ENCODE measurements around the gene FOXP1. TPM values are rescaled to one million over a fixed set of nuclear protein-coding genes. Genes with fewer than 3 reads are reported as not detected.

FOXP1 gene
- total RNA-seq, 1 donor from 2014 or later, result 195 TPM

DNA sequence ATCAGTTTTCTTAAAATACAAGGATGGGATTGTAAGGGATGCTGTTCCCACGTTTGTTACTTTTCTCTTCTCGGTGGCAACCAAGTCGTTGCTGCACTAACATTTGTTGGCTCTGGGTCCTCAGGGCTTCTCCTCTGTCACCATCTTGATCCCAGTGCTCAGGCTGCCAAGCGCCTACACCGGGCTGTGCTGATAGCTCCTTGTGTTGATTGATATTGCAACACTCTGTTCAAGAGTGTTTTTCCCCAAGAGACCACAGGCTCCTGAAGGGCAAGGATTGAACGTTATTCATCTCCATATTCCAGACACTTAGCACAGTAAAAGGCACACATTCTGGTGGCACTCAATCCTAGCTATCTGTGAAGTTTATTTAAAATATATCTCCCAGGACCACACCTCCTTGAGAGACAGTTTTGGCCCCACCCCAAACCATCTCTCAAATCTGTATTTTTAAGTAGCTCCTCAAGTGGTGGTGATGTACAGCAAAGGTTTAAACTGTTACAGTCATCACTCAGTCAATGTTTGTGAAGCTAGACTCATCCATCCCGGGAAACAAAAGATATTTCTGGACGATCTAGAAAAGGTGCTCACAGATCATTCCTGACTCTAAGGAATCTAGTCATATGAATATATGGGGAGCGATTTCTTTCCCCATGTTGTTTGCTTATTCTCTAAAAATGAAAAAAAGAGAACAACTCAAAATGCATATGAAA lies 38.5 kb upstream of the FOXP1 start:
- Mint-ChIP-seq H3K27me3 (ENCODE audit: unreplicated experiment) (peaks cover 10% of the 10 kb centered on the region), H3K36me3 (ENCODE audit: unreplicated experiment) (peaks cover 1% of the 10 kb centered on the region), H3K9me3 (ENCODE audit: unreplicated experiment) (peaks cover 3% of the 10 kb centered on the region), H3K27ac (ENCODE audit: unreplicated experiment) (no peak overlapping the region), H3K4me3 (ENCODE audit: unreplicated experiment) (no peak overlapping the region), H3K4me1 (ENCODE audit: unreplicated experiment) (no peaks in the 10 kb centered on the region)
- DNase-seq (ENCODE audit: extremely low spot score, unreplicated experiment), result no peak
- TF ChIP-seq, protein P1, sequence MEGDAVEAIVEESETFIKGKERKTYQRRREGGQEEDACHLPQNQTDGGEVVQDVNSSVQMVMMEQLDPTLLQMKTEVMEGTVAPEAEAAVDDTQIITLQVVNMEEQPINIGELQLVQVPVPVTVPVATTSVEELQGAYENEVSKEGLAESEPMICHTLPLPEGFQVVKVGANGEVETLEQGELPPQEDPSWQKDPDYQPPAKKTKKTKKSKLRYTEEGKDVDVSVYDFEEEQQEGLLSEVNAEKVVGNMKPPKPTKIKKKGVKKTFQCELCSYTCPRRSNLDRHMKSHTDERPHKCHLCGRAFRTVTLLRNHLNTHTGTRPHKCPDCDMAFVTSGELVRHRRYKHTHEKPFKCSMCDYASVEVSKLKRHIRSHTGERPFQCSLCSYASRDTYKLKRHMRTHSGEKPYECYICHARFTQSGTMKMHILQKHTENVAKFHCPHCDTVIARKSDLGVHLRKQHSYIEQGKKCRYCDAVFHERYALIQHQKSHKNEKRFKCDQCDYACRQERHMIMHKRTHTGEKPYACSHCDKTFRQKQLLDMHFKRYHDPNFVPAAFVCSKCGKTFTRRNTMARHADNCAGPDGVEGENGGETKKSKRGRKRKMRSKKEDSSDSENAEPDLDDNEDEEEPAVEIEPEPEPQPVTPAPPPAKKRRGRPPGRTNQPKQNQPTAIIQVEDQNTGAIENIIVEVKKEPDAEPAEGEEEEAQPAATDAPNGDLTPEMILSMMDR (IDR thresholded peaks at IDR 0.05), result no peak

DNA sequence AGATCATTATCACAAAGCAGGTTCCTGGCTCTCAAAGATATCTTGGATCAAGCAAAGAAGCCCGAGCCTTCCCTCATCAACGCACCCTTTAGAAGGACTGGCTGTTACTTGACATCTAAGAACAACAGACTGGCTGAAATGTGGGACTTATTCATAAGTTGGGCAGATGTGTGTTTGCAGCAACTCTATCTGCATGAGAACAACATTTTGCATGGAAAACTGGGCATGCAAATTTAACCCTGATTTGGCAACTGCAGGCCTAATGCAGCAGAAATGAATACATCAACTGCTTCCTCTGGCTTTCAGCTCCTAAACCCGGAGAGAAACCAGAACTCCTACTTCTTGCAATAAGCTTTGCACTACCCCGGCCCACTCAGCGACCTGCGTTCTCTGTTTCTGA lies 35.0 kb upstream of the FOXP1 start:
- H3K36me3 Mint-ChIP-seq (ENCODE audit: unreplicated experiment), result peaks cover 1% of the 10 kb centered on the region
- H3K4me3 Mint-ChIP-seq (ENCODE audit: unreplicated experiment), result no peak overlapping the region
- peaks cover 10% of the 10 kb centered on the region for H3K27me3 Mint-ChIP-seq (ENCODE audit: unreplicated experiment)
- DNase-seq (ENCODE audit: extremely low spot score, unreplicated experiment), result no peak
- TF ChIP-seq, protein P1 (IDR thresholded peaks at IDR 0.05), result no peak
- no peaks in the 10 kb centered on the region for H3K4me1 Mint-ChIP-seq (ENCODE audit: unreplicated experiment)
- H3K9me3 Mint-ChIP-seq (ENCODE audit: unreplicated experiment), result no peaks in the 10 kb centered on the region
- no peak overlapping the region for H3K27ac Mint-ChIP-seq (ENCODE audit: unreplicated experiment)

DNA sequence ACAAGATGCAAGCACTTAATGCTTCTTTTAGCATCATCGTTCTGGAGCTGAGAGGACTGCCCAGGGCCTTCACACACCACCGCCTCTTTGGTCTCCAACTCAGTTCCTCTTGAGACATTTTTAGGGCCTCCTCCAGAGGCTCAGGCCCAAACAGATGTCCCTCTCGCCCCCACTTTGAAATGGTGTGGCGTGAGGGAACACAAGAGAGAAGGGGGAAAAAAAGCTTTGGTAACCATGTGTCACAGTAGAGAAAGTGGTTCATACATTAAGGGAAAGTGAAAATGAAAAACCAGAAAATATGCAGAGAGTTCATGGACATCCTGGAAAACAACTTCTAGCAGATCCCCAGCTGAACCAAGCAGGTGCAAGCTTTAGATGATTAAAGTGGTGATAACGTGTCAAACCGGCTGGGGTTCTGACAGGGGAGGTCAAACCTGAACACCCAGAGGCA lies 33.1 kb upstream of the FOXP1 start:
- H3K27me3 Mint-ChIP-seq (ENCODE audit: unreplicated experiment), result peaks cover 7% of the 10 kb centered on the region
- no peak overlapping the region for H3K27ac Mint-ChIP-seq (ENCODE audit: unreplicated experiment)
- H3K36me3 Mint-ChIP-seq (ENCODE audit: unreplicated experiment), result peaks cover 1% of the 10 kb centered on the region
- H3K9me3 Mint-ChIP-seq (ENCODE audit: unreplicated experiment), result no peaks in the 10 kb centered on the region
- TF ChIP-seq, protein P1 (IDR thresholded peaks at IDR 0.05), result no peak
- H3K4me3 Mint-ChIP-seq (ENCODE audit: unreplicated experiment), result no peak overlapping the region
- DNase-seq (ENCODE audit: extremely low spot score, unreplicated experiment), result no peak
- no peaks in the 10 kb centered on the region for H3K4me1 Mint-ChIP-seq (ENCODE audit: unreplicated experiment)

DNA sequence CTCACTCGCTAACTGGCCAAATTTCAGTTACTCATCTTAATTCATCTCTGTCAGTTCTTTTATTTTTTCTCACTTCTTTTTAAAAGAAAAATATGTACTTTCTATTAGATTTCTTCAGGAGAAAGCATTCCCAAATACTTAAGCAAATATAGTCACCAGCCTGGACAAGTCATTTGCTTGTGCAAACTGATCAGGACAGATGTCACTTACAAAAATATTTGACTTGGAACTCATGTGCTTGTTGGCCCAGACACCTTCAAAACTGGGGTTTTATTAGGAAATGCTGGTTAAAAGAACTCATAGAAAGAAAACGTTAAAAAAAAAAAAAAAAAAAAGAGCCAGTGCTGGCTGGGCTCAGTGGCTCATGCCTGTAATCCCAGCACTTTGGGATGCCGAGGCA lies 31.3 kb upstream of the FOXP1 start:
- Mint-ChIP-seq H3K4me3 (ENCODE audit: unreplicated experiment) (no peak overlapping the region), H3K9me3 (ENCODE audit: unreplicated experiment) (peaks cover 4% of the 10 kb centered on the region), H3K36me3 (ENCODE audit: unreplicated experiment) (peaks cover 1% of the 10 kb centered on the region), H3K27me3 (ENCODE audit: unreplicated experiment) (no peaks in the 10 kb centered on the region), H3K27ac (ENCODE audit: unreplicated experiment) (no peak overlapping the region), H3K4me1 (ENCODE audit: unreplicated experiment) (no peaks in the 10 kb centered on the region)
- DNase-seq (ENCODE audit: extremely low spot score, unreplicated experiment), result no peak
- TF ChIP-seq, protein P1 (IDR thresholded peaks at IDR 0.05), result no peak

DNA sequence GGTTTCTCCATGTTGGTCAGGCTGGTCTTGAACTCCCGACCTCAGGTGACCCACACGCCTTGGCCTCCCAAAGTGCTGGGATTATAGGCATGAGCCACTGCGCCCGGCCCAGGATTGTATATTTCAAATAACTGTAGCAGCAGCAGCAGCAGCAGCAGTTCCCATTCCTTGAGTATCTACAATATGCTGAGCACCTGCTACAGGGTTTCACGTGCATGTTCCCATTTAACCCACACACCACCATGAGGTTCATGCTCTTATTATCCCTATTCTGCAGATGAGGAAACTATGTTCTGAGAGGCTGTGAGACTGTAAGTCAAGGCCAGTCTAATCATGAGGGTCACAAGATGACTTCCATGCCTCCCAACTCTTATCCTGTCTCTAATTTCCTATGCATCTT lies 30.9 kb upstream of the FOXP1 start:
- no peaks in the 10 kb centered on the region for H3K27me3 Mint-ChIP-seq (ENCODE audit: unreplicated experiment)
- peaks cover 1% of the 10 kb centered on the region for H3K36me3 Mint-ChIP-seq (ENCODE audit: unreplicated experiment)
- peaks cover 4% of the 10 kb centered on the region for H3K9me3 Mint-ChIP-seq (ENCODE audit: unreplicated experiment)
- TF ChIP-seq, protein P1 (IDR thresholded peaks at IDR 0.05), result no peak
- no peak for DNase-seq (ENCODE audit: extremely low spot score, unreplicated experiment)
- no peaks in the 10 kb centered on the region for H3K4me1 Mint-ChIP-seq (ENCODE audit: unreplicated experiment)
- no peak overlapping the region for H3K4me3 Mint-ChIP-seq (ENCODE audit: unreplicated experiment)
- H3K27ac Mint-ChIP-seq (ENCODE audit: unreplicated experiment), result no peak overlapping the region
